ENCODE data around the gene INMT.

Gene INMT

DNA sequence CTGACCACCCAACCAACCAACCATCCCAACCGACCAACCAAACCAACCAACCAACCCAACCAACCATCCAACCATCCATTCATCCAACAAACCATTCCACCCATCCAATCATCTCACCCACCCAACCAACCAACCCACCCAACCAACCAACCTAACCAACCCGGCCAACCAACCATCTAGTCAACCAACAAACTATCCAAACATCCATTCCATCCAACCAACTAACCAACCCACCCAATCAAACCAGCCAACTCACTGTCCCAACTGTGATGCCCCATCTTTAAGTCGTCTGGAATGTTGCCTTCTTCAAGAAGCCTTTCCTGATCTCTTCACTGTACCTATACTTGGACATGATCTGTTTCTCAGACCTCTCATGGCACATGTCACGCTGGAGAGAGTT is 50.9 kb downstream of the INMT start:
- TF ChIP-seq POLR2AphosphoS5 (IDR thresholded peaks at IDR 0.05; ENCODE audit: low read depth, low read length) (no peak), SIN3A (IDR thresholded peaks at IDR 0.05; ENCODE audit: borderline replicate concordance, insufficient read depth, low read length) (no peak), TAF1 (IDR thresholded peaks at IDR 0.05; ENCODE audit: borderline replicate concordance, insufficient read depth, low read length) (no peak), FOXP2 (optimal IDR thresholded peaks at IDR 0.05; ENCODE audit: borderline replicate concordance, extremely low read depth, extremely low read length, insufficient read depth) (no peak), REST (IDR thresholded peaks at IDR 0.05; ENCODE audit: insufficient read depth in 1 of 2, low read depth in 2 of 2, low read length in 2 of 2) (no peak)

GRCh38 chr7:30804078-30804661 is 52.2 kb downstream of the INMT start:
- TF ChIP-seq REST (IDR thresholded peaks at IDR 0.05; ENCODE audit: insufficient read depth in 1 of 2, low read depth in 2 of 2, low read length in 2 of 2) (no peak), TAF1 (IDR thresholded peaks at IDR 0.05; ENCODE audit: borderline replicate concordance, insufficient read depth, low read length) (no peak), FOXP2 (optimal IDR thresholded peaks at IDR 0.05; ENCODE audit: borderline replicate concordance, extremely low read depth, extremely low read length, insufficient read depth) (no peak), POLR2AphosphoS5 (IDR thresholded peaks at IDR 0.05; ENCODE audit: low read depth, low read length) (no peak), SIN3A (IDR thresholded peaks at IDR 0.05; ENCODE audit: borderline replicate concordance, insufficient read depth, low read length) (no peak)

DNA sequence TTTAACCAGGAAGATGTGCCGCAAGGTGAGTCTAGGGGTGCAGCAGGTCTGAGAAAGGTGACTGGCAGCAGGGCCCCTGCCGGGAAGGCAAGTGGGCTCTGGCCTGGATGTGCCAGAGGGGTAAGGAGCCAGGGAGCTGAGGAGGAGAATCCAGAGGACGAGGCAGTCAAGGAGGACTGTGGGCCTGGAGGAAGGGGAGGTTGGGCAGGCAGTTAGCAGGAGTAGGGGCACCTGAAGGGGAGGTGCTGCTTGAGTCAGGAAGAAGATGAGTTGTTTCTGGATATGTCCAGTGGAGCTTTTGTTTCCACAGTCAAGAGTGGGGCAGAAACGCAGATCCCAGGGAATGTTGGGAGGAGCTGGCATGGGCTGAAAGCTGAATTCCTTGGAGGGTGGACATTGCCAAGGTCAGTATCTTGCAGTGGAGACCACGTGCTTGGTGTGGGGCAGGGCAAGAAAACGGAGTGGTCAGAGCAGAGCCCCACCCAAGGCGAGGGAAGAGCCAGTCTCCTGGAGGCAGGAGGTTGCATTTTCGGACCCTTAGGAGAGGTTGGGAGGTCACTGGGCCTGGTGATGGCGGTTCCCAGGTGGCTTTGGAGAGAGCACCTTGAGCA is 53.3 kb downstream of the INMT start:
- no peak for TF ChIP-seq TAF1 (IDR thresholded peaks at IDR 0.05; ENCODE audit: borderline replicate concordance, insufficient read depth, low read length)
- TF ChIP-seq FOXP2 (optimal IDR thresholded peaks at IDR 0.05; ENCODE audit: borderline replicate concordance, extremely low read depth, extremely low read length, insufficient read depth): no peak
- no peak for TF ChIP-seq SIN3A (IDR thresholded peaks at IDR 0.05; ENCODE audit: borderline replicate concordance, insufficient read depth, low read length)
- TF ChIP-seq POLR2AphosphoS5 (IDR thresholded peaks at IDR 0.05; ENCODE audit: low read depth, low read length): no peak
- no peak for TF ChIP-seq REST (IDR thresholded peaks at IDR 0.05; ENCODE audit: insufficient read depth in 1 of 2, low read depth in 2 of 2, low read length in 2 of 2)

DNA sequence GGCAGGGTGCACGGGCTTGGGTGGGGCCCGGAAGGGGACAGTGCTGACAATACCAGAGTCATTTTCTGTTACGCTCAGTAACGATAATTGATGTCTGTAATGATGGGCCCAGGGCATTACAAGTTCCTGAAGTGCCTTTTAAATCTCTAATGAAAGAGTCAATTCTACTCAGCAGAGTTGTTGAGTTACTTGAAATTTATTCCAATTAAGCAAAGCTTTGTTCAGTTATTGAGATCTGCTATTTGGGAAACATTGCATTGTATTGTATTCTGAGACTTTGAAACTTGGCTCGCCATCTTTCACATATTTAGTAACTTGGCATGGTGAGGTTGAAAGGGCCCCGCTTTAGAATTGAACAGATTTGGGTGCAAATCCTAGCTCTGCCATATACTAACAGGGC is 54.0 kb downstream of the INMT start:
- TF ChIP-seq SIN3A (IDR thresholded peaks at IDR 0.05; ENCODE audit: borderline replicate concordance, insufficient read depth, low read length): no peak
- TF ChIP-seq TAF1 (IDR thresholded peaks at IDR 0.05; ENCODE audit: borderline replicate concordance, insufficient read depth, low read length): no peak
- no peak for TF ChIP-seq REST (IDR thresholded peaks at IDR 0.05; ENCODE audit: insufficient read depth in 1 of 2, low read depth in 2 of 2, low read length in 2 of 2)
- no peak for TF ChIP-seq POLR2AphosphoS5 (IDR thresholded peaks at IDR 0.05; ENCODE audit: low read depth, low read length)
- no peak for TF ChIP-seq FOXP2 (optimal IDR thresholded peaks at IDR 0.05; ENCODE audit: borderline replicate concordance, extremely low read depth, extremely low read length, insufficient read depth)
